Measurements from ENCODE around the gene ERCC2. TPM values are rescaled to one million over a fixed set of nuclear protein-coding genes. Genes with fewer than 3 reads are reported as not detected.
"Not testable (repeated sequence)": the region's sequence is repeated elsewhere in the genome, so short reads cannot be mapped to it uniquely, and the experiment has no call there.

ERCC2 gene
- total RNA-seq, 1 experiment from 2014 or later, result 102 TPM

GRCh38 chr19:45336696-45337251 is 33.6 kb downstream of the ERCC2 start:
- Mint-ChIP-seq H3K27me3 (ENCODE audit: low read depth) (peaks cover 20% of the 10 kb centered on the region), H3K9me3 (no peaks in the 10 kb centered on the region), H3K4me1 (peaks cover 2% of the 10 kb centered on the region; the same call in 1 of the 2 replicates), H3K4me3 (no peak overlapping the region), H3K36me3 (no peaks in the 10 kb centered on the region), H3K27ac (peak overlapping the region; percentile 17; the same call in 1 of the 2 replicates)
- TF ChIP-seq OVOL2 (CRISPR knock-in tag; IDR thresholded peaks at IDR 0.05; ENCODE audit: borderline replicate concordance), result no peak
- ChIA-PET POLR2A (no interaction called here), CTCF (interaction anchor here (2.8 kb wide), 1 partner anchor 136 kb away, joined by 33 read pairs; no protein-coding TSS in a partner anchor)
- DNase-seq (ENCODE audit: low spot score) (no peak), ATAC-seq (no peak)

GRCh38 chr19:45334881-45335280 is 35.5 kb downstream of the ERCC2 start:
- CTCF ChIA-PET, result interaction anchor here (0.7 to 0.8 kb wide), 3 partner anchors 9 to 252 kb away, joined by 3 read pairs; no protein-coding TSS in a partner anchor
- H3K4me3 Mint-ChIP-seq; POLR2A ChIA-PET; H3K36me3 Mint-ChIP-seq; H3K9me3 Mint-ChIP-seq; ATAC-seq; H3K4me1 Mint-ChIP-seq; H3K27ac Mint-ChIP-seq; DNase-seq (ENCODE audit: low spot score): not testable (repeated sequence)
- peaks cover 24% of the 10 kb centered on the region for H3K27me3 Mint-ChIP-seq (ENCODE audit: low read depth)

- Mint-ChIP-seq H3K27me3 (ENCODE audit: low read depth) (peaks cover 26% of the 10 kb centered on the region), H3K27ac (no peak overlapping the region), H3K4me3 (no peak overlapping the region), H3K9me3 (no peaks in the 10 kb centered on the region), H3K4me1 (no peaks in the 10 kb centered on the region), H3K36me3 (no peaks in the 10 kb centered on the region)
- ATAC-seq (no peak), DNase-seq (ENCODE audit: low spot score) (no peak)
- ChIA-PET POLR2A (interaction anchor here (0.6 to 0.9 kb wide), 2 partner anchors 16 to 1563 kb away, joined by 3 to 4 read pairs; no protein-coding TSS in a partner anchor), CTCF (interaction anchor here (0.6 to 1.0 kb wide), 3 partner anchors 145 to 584 kb away, joined by 4 to 6 read pairs (median 4); no protein-coding TSS in a partner anchor)
- TF ChIP-seq E2F1 (CRISPR knock-in tag; IDR thresholded peaks at IDR 0.05) (no peak), CDX4 (CRISPR knock-in tag; IDR thresholded peaks at IDR 0.05; ENCODE audit: borderline replicate concordance) (no peak), SP1 (CRISPR knock-in tag; conservative IDR thresholded peaks at IDR 0.05) (no peak), RORB (CRISPR knock-in tag; IDR thresholded peaks at IDR 0.05) (no peak), ERG (CRISPR knock-in tag; IDR thresholded peaks at IDR 0.05) (no peak), PRDM15 (CRISPR knock-in tag; IDR thresholded peaks at IDR 0.05) (no peak), IRF2 (CRISPR knock-in tag; IDR thresholded peaks at IDR 0.05; ENCODE audit: borderline replicate concordance, low read depth) (no peak), USF2 (CRISPR knock-in tag; IDR thresholded peaks at IDR 0.05) (peak; percentile 82), EMX1 (CRISPR knock-in tag; IDR thresholded peaks at IDR 0.05) (no peak), SMAD3 (CRISPR knock-in tag; IDR thresholded peaks at IDR 0.05; ENCODE audit: borderline replicate concordance) (no peak), ZNF138 (CRISPR knock-in tag; conservative IDR thresholded peaks at IDR 0.05) (no peak)
- TF ChIP-seq, protein P1, sequence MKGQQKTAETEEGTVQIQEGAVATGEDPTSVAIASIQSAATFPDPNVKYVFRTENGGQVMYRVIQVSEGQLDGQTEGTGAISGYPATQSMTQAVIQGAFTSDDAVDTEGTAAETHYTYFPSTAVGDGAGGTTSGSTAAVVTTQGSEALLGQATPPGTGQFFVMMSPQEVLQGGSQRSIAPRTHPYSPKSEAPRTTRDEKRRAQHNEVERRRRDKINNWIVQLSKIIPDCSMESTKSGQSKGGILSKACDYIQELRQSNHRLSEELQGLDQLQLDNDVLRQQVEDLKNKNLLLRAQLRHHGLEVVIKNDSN (CRISPR knock-in tag; IDR thresholded peaks at IDR 0.05), result peak; percentile 78
- TF ChIP-seq, protein P2, sequence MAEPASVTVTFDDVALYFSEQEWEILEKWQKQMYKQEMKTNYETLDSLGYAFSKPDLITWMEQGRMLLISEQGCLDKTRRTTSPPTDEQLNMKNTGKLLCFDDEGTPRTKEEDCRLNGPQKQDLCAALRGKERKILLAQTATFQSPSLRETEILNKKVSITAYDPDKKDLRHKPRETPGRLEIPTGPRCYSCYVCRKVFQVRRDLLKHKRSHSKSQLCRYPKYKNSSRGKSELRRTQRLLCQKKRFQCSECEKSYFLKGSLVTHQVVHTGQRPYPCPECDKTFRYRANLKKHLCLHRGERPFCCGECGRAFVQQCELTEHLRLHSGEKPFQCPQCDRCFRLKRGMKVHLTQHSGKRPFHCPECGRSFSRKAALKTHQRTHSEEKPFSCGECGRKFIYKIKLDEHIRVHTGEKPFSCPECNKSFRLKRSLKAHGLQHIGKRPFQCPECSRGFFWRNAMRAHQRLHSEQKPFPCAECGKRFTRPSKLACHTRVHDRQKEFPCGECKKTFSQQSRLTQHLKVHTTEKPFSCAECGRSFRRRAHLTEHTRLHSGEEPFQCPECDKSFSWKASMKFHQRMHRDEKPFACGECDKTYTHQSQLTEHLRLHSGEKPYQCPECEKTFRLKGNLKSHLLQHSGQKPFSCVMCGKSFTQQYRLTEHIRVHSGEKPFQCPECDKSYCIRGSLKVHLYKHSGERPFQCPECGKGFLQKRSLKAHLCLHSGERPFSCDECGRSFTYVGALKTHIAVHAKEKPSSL (CRISPR knock-in tag; conservative IDR thresholded peaks at IDR 0.05), result no peak
- TF ChIP-seq, protein P3, sequence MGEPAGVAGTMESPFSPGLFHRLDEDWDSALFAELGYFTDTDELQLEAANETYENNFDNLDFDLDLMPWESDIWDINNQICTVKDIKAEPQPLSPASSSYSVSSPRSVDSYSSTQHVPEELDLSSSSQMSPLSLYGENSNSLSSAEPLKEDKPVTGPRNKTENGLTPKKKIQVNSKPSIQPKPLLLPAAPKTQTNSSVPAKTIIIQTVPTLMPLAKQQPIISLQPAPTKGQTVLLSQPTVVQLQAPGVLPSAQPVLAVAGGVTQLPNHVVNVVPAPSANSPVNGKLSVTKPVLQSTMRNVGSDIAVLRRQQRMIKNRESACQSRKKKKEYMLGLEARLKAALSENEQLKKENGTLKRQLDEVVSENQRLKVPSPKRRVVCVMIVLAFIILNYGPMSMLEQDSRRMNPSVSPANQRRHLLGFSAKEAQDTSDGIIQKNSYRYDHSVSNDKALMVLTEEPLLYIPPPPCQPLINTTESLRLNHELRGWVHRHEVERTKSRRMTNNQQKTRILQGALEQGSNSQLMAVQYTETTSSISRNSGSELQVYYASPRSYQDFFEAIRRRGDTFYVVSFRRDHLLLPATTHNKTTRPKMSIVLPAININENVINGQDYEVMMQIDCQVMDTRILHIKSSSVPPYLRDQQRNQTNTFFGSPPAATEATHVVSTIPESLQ (CRISPR knock-in tag; IDR thresholded peaks at IDR 0.05), result no peak
These were observed 36.6 kb downstream of the ERCC2 start for GRCh38 chr19:45333609-45334303.
